H9 (cell line): ENCODE measurements around the gene NBPF4. TPM values are rescaled to one million over a fixed set of nuclear protein-coding genes. Genes with fewer than 3 reads are reported as not detected.

ENCODE experiments used
- DNase-seq: peaks from one replicate; pipeline ENCODE4 v3.0.0-alpha.2; 2017
- H2AFZ ChIP-seq: one replicate; pipeline ENCODE4 v1.6.1; 2013; ENCODE audit warnings: mild to moderate bottlenecking, low read length, control low read depth, moderate library complexity
- H2AK5ac ChIP-seq: 2 replicates; pipeline ENCODE4 v1.6.1; 2013; ENCODE audit warnings: low read length, control low read depth, mixed read lengths; ENCODE audit not compliant: insufficient read length
- H2BK120ac ChIP-seq: one replicate; pipeline ENCODE4 v1.6.1; 2013; ENCODE audit warnings: low read depth, mild to moderate bottlenecking, low read length, control low read depth, inconsistent platforms; ENCODE audit not compliant: poor library complexity, severe bottlenecking
- H2BK12ac ChIP-seq: 2 replicates; pipeline ENCODE4 v1.6.1; 2013; ENCODE audit warnings: low read length, control low read depth, mixed read lengths, low read depth; ENCODE audit not compliant: insufficient read length
- H2BK15ac ChIP-seq: 2 replicates; pipeline ENCODE4 v1.6.1; 2013; ENCODE audit warnings: low read depth, low read length, control low read depth
- H2BK20ac ChIP-seq: one replicate; pipeline ENCODE4 v1.6.1; 2013; ENCODE audit warnings: low read depth, mild to moderate bottlenecking, low read length, control low read depth, inconsistent platforms; ENCODE audit not compliant: poor library complexity, severe bottlenecking
- H2BK5ac ChIP-seq: 2 replicates; pipeline ENCODE4 v1.6.1; 2013; ENCODE audit warnings: low read length, control low read depth, mixed read lengths; ENCODE audit not compliant: insufficient read length
- H3K14ac ChIP-seq: 2 replicates; pipeline ENCODE4 v1.6.1; 2013; ENCODE audit warnings: low read length, control low read depth; ENCODE audit not compliant: insufficient read depth
- H3K18ac ChIP-seq: 2 replicates; pipeline ENCODE4 v1.6.1; 2013; ENCODE audit warnings: low read depth, mild to moderate bottlenecking, mixed read lengths, low read length, control low read depth; ENCODE audit not compliant: insufficient read length
- H3K23ac ChIP-seq: 2 replicates; pipeline ENCODE4 v1.6.1; 2013; ENCODE audit warnings: low read length, control low read depth, mixed read lengths, low read depth; ENCODE audit not compliant: insufficient read length
- H3K23me2 ChIP-seq: 2 replicates; pipeline ENCODE4 v1.6.1; 2013; ENCODE audit warnings: low read depth, mild to moderate bottlenecking, mixed read lengths, low read length, control low read depth; ENCODE audit not compliant: insufficient read length, poor library complexity, severe bottlenecking
- H3K27ac ChIP-seq: 2 replicates; pipeline ENCODE4 v1.5.1; 2013; ENCODE audit warnings: low read length, control low read depth, mixed read lengths, low read depth; ENCODE audit not compliant: insufficient read length
- H3K27me3 ChIP-seq: 2 replicates; pipeline ENCODE4 v1.6.1; 2013; ENCODE audit warnings: low read length, control low read depth, inconsistent platforms; ENCODE audit not compliant: insufficient read depth
- H3K4ac ChIP-seq: 2 replicates; pipeline ENCODE4 v1.6.1; 2013; ENCODE audit warnings: low read depth, mild to moderate bottlenecking, control low read depth, inconsistent platforms, low read length, moderate library complexity
- H3K4me1 ChIP-seq: 2 replicates; pipeline ENCODE4 v1.6.1; 2013; ENCODE audit warnings: low read length, control low read depth, inconsistent platforms; ENCODE audit not compliant: insufficient read depth
- H3K4me2 ChIP-seq: 2 replicates; pipeline ENCODE4 v1.6.1; 2013; ENCODE audit warnings: low read length, control low read depth, mixed read lengths; ENCODE audit not compliant: insufficient read length, insufficient read depth
- H3K56ac ChIP-seq: 2 replicates; pipeline ENCODE4 v1.6.1; 2013; ENCODE audit warnings: low read depth, mild to moderate bottlenecking, mixed read lengths, low read length, control low read depth; ENCODE audit not compliant: insufficient read length
- H3K79me1 ChIP-seq: 2 replicates; pipeline ENCODE4 v1.6.1; 2013; ENCODE audit warnings: low read depth, mild to moderate bottlenecking, moderate library complexity, low read length, control low read depth, inconsistent platforms; ENCODE audit not compliant: insufficient read depth, poor library complexity, severe bottlenecking
- H3K79me2 ChIP-seq: 2 replicates; pipeline ENCODE4 v1.6.1; 2013; ENCODE audit warnings: low read length, control low read depth, inconsistent platforms; ENCODE audit not compliant: insufficient read depth
- H3K9ac ChIP-seq: 2 replicates; pipeline ENCODE4 v1.6.1; 2013; ENCODE audit warnings: low read length, control low read depth, mixed read lengths; ENCODE audit not compliant: insufficient read length; ENCODE audit errors: extremely low read depth
- H3K9me3 ChIP-seq: one replicate; pipeline ENCODE4 v1.6.1; 2013; ENCODE audit warnings: low read depth, low read length, inconsistent platforms; ENCODE audit not compliant: control insufficient read depth
- H3T11ph ChIP-seq: one replicate; pipeline ENCODE4 v1.6.1; 2013; ENCODE audit warnings: mild to moderate bottlenecking, low read length, control low read depth, inconsistent platforms
- H4K20me1 ChIP-seq: one replicate; pipeline ENCODE4 v1.6.1; 2013; ENCODE audit not compliant: control insufficient read depth, insufficient read length, insufficient read depth
- H4K5ac ChIP-seq: 2 replicates; pipeline ENCODE4 v1.6.1; 2013; ENCODE audit warnings: low read depth, mild to moderate bottlenecking, mixed read lengths, low read length, control low read depth; ENCODE audit not compliant: insufficient read length
- H4K8ac ChIP-seq: replicated peaks from 2 replicates; pipeline ENCODE4 v1.6.1; 2013; ENCODE audit warnings: low read length, control low read depth, mixed read lengths, low read depth; ENCODE audit not compliant: insufficient read length
- H4K91ac ChIP-seq: 2 replicates; pipeline ENCODE4 v1.6.1; 2013; ENCODE audit warnings: low read depth, mild to moderate bottlenecking, moderate library complexity, mixed read lengths, low read length, control low read depth; ENCODE audit not compliant: insufficient read length
- H3K27ac Mint-ChIP-seq, 3 experiments: 2 replicates in 2 of 3; 3 replicates in 1 of 3; pipeline ENCODE4 v1.8.0; 2020 to 2021; ENCODE audit warnings: mixed read lengths in 3 of 3, mild to moderate bottlenecking in 1 of 3, moderate library complexity in 1 of 3
- H3K27me3 Mint-ChIP-seq: 2 replicates; pipeline ENCODE4 v1.8.0; 2021; ENCODE audit warnings: low read depth, mild to moderate bottlenecking, moderate library complexity, mixed read lengths
- H3K36me3 Mint-ChIP-seq, 3 experiments: 2 replicates in 2 of 3; 3 replicates in 1 of 3; pipeline ENCODE4 v1.8.0; 2020 to 2021; ENCODE audit warnings: low read depth in 3 of 3, mixed read lengths in 3 of 3; ENCODE audit not compliant: insufficient read depth in 1 of 3
- H3K4me1 Mint-ChIP-seq, 2 experiments: 2 replicates each; pipeline ENCODE4 v1.8.0; 2020; ENCODE audit warnings: mixed read lengths in 2 of 2
- H3K4me3 Mint-ChIP-seq, 2 experiments: 2 replicates in 1 of 2; 3 replicates in 1 of 2; pipeline ENCODE4 v1.8.0; 2020 to 2021; ENCODE audit warnings: mild to moderate bottlenecking in 2 of 2, mixed read lengths in 2 of 2, moderate library complexity in 1 of 2
- H3K9me3 Mint-ChIP-seq, 2 experiments: 2 replicates in 1 of 2; 3 replicates in 1 of 2; pipeline ENCODE4 v1.8.0; 2020; ENCODE audit warnings: mild to moderate bottlenecking in 2 of 2, mixed read lengths in 2 of 2, moderate library complexity in 1 of 2
- CTCF ChIP-seq: fragments of 200-600 bp; sonication (generic); conservative IDR thresholded peaks from 3 replicates; pipeline ENCODE4 v1.8.0; 2021; ENCODE audit warnings: antibody characterized with exemption, mild to moderate bottlenecking
- WGBS: extraction: QIAGEN DNeasy Blood & Tissue Kit; methylation state at CpG from one replicate; pipeline ENCODE4 v1.1.7; 2013; ENCODE audit warnings: missing lambda C conversion rate, low lambda C conversion rate, mixed read lengths; ENCODE audit not compliant: insufficient read length; ENCODE audit errors: extremely low coverage; 5-methylcytosine and 5-hydroxymethylcytosine counted together
- total RNA-seq: library from RNA; stranded (reverse); gene quantifications from 2 replicates; pipeline ENCODE4 v1.2.1, GENCODE V29; 2021

The NBPF4 gene
- total RNA-seq, 1 experiment from 2014 or later = not detected

GRCh38 chr1:108211014-108211413 is 32.9 kb downstream of the NBPF4 start:
- H2BK12ac ChIP-seq = no peak overlapping the region
- Mint-ChIP-seq H3K27me3 (peaks cover 5% of the 10 kb centered on the region; the same call in 1 of the 2 replicates), H3K9me3 (no peaks in the 10 kb centered on the region; a peak in 1 of 5 replicates), H3K4me1 (peaks cover 8 to 11% of the 10 kb centered on the region in 2 experiments), H3K27ac (no peak overlapping the region), H3K4me3 (no peak overlapping the region), H3K36me3 (no peaks in the 10 kb centered on the region)
- H3K9ac ChIP-seq = no peak overlapping the region
- H2BK15ac ChIP-seq = no peak overlapping the region
- H2BK20ac ChIP-seq = no peak overlapping the region
- H4K91ac ChIP-seq = no peak overlapping the region
- H2AFZ ChIP-seq = no peak overlapping the region
- H3K23me2 ChIP-seq = no peaks in the 10 kb centered on the region
- H2BK5ac ChIP-seq = no peak overlapping the region
- no peak overlapping the region for H3K14ac ChIP-seq
- H4K20me1 ChIP-seq = no peaks in the 10 kb centered on the region
- no peak for DNase-seq
- TF ChIP-seq CTCF = no peak
- H4K5ac ChIP-seq = no peak overlapping the region
- H3K4me1 ChIP-seq = no peaks in the 10 kb centered on the region
- H3K4me2 ChIP-seq = no peak overlapping the region
- no peaks in the 10 kb centered on the region for H3K9me3 ChIP-seq
- no peak overlapping the region for H3K23ac ChIP-seq
- H3K79me2 ChIP-seq = no peaks in the 10 kb centered on the region
- no peak overlapping the region for H3K18ac ChIP-seq
- H3K56ac ChIP-seq = no peak overlapping the region
- no peak overlapping the region for H4K8ac ChIP-seq
- H2BK120ac ChIP-seq = no peak overlapping the region
- H3K27me3 ChIP-seq = no peaks in the 10 kb centered on the region
- WGBS = no CpG with 5 or more reads among the region's 1 CpG
- H3K79me1 ChIP-seq = no peaks in the 10 kb centered on the region
- H2AK5ac ChIP-seq = no peak overlapping the region
- H3K27ac ChIP-seq = no peak overlapping the region
- H3T11ph ChIP-seq = no peak overlapping the region
- no peak overlapping the region for H3K4ac ChIP-seq
